ENCODE results near the gene TCERG1. TPM values are rescaled to one million over a fixed set of nuclear protein-coding genes. Genes with fewer than 3 reads are reported as not detected.

TCERG1 gene
- total RNA-seq, 1 experiment from 2014 or later = 142 TPM

DNA sequence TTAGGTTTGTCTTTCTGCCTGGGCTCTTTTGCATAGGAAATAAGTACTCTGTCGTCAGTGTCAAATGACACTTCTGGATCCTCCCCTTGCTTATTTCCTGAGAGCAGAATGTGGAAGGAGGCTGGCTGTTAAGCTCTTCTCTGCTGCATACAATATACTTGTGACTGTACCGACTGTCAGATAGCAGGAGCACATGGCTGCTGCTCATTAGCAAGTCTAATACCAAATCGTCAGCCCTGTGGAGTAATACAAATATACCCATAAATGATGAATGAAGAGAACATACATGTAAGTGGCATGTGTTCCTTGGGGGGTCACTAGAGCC, 69.0 kb downstream of the TCERG1 start, which contains the start of gene GPR151:
Gene GPR151 (minus strand): TSS at position 40 of the 325 bp plus-strand sequence. CDS start 77 bp downstream, outside the sequence.
- CTCF ChIA-PET = no interaction called here
- BruUV-seq (replicated peaks) = no TSS peak
- H3K36me3 ChIP-seq (ENCODE audit: insufficient read depth, low read length, poor library complexity, severe bottlenecking) = peaks cover 23% of the 10 kb centered on the region
- H3K9me3 ChIP-seq (ENCODE audit: low read depth, low read length, poor library complexity, severe bottlenecking) = no peaks in the 10 kb centered on the region
- no peak within 1 kb of the TSS for H3K4me3 ChIP-seq (ENCODE audit: low read depth, low read length, poor library complexity, severe bottlenecking)
- POLR2A ChIA-PET (ENCODE audit: low non-redundant PET) = no interaction called here
- TF ChIP-seq, protein P1, sequence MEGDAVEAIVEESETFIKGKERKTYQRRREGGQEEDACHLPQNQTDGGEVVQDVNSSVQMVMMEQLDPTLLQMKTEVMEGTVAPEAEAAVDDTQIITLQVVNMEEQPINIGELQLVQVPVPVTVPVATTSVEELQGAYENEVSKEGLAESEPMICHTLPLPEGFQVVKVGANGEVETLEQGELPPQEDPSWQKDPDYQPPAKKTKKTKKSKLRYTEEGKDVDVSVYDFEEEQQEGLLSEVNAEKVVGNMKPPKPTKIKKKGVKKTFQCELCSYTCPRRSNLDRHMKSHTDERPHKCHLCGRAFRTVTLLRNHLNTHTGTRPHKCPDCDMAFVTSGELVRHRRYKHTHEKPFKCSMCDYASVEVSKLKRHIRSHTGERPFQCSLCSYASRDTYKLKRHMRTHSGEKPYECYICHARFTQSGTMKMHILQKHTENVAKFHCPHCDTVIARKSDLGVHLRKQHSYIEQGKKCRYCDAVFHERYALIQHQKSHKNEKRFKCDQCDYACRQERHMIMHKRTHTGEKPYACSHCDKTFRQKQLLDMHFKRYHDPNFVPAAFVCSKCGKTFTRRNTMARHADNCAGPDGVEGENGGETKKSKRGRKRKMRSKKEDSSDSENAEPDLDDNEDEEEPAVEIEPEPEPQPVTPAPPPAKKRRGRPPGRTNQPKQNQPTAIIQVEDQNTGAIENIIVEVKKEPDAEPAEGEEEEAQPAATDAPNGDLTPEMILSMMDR (conservative IDR thresholded peaks at IDR 0.05; ENCODE audit: low read depth, low read length) = no peak
- no peak for TF ChIP-seq EZH2 (IDR thresholded peaks at IDR 0.05; ENCODE audit: borderline replicate concordance, low read depth, low read length, poor library complexity, severe bottlenecking)
- DNase-seq (ENCODE audit: low spot score) = peak; percentile 58
- intact Hi-C loops (cut with micrococcal nuclease; ENCODE audit: unreplicated experiment) = no loop called here
- no peak within 1 kb of the TSS for H3K27ac ChIP-seq (ENCODE audit: low read depth, low read length, poor library complexity, severe bottlenecking)
- no peaks in the 10 kb centered on the region for H3K27me3 ChIP-seq (replicated peaks; ENCODE audit: insufficient read depth, low read depth, low read length, poor library complexity)
- peaks cover 13% of the 10 kb centered on the region for H3K4me1 ChIP-seq (ENCODE audit: insufficient read depth, low read length, poor library complexity, severe bottlenecking)

DNA sequence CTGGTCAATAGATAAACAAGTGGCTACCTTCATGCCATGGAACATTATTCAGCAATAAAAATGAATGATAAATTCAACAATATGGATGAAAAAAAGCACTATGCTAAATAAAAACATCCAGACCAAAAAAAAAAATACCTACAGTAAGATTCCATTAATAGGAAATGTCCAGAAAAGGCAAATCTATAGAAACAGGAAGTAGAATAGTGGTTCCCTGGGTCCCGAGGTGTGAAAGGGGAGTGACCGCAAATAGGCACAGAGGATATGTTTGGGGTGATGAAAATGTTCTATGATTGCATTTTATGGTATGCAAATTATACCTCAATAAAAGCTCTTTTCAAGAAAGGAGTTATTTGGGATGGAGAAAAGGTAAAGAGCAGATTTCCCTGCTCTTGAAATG, 72.4 kb downstream of the TCERG1 start:
- Histone ChIP-seq H3K27me3 (replicated peaks; ENCODE audit: insufficient read depth, low read depth, low read length, poor library complexity) (no peaks in the 10 kb centered on the region), H3K4me1 (ENCODE audit: insufficient read depth, low read length, poor library complexity, severe bottlenecking) (peaks cover 13% of the 10 kb centered on the region), H3K27ac (ENCODE audit: low read depth, low read length, poor library complexity, severe bottlenecking) (no peak overlapping the region), H3K4me3 (ENCODE audit: low read depth, low read length, poor library complexity, severe bottlenecking) (no peak overlapping the region), H3K36me3 (ENCODE audit: insufficient read depth, low read length, poor library complexity, severe bottlenecking) (peaks cover 3% of the 10 kb centered on the region), H3K9me3 (ENCODE audit: low read depth, low read length, poor library complexity, severe bottlenecking) (no peaks in the 10 kb centered on the region)
- ChIA-PET CTCF (no interaction called here), POLR2A (ENCODE audit: low non-redundant PET) (no interaction called here)
- BruUV-seq (replicated peaks) = no TSS peak
- no peak for DNase-seq (ENCODE audit: low spot score)
- TF ChIP-seq EZH2 (IDR thresholded peaks at IDR 0.05; ENCODE audit: borderline replicate concordance, low read depth, low read length, poor library complexity, severe bottlenecking) = no peak
- TF ChIP-seq, protein P1 (conservative IDR thresholded peaks at IDR 0.05; ENCODE audit: low read depth, low read length) = no peak
- intact Hi-C loops (cut with micrococcal nuclease; ENCODE audit: unreplicated experiment) = no loop called here

DNA sequence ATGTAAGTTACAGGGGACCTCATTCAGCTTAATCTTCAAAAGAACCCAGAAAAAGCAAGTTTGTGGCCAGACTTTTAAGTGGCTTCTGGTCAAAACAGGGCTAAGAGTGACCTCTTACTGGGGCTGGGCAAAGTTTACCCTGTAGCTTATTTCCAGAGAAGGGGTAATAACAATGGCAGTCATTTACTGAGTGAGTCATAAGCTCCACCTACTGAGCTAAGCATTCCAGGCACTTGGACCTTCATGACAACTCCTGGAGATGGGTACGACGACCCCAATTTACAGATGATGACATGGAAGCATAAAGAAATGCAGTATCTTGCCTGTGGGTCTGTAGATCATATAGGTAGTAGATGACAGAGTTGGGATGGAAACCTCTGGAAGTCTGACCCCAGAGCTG, 73.6 kb downstream of the TCERG1 start:
- H3K27me3 ChIP-seq (replicated peaks; ENCODE audit: insufficient read depth, low read depth, low read length, poor library complexity) = no peaks in the 10 kb centered on the region
- peaks cover 11% of the 10 kb centered on the region for H3K4me1 ChIP-seq (ENCODE audit: insufficient read depth, low read length, poor library complexity, severe bottlenecking)
- H3K36me3 ChIP-seq (ENCODE audit: insufficient read depth, low read length, poor library complexity, severe bottlenecking) = no peaks in the 10 kb centered on the region
- no peaks in the 10 kb centered on the region for H3K9me3 ChIP-seq (ENCODE audit: low read depth, low read length, poor library complexity, severe bottlenecking)
- TF ChIP-seq, protein P1 (conservative IDR thresholded peaks at IDR 0.05; ENCODE audit: low read depth, low read length) = no peak
- no peak for TF ChIP-seq EZH2 (IDR thresholded peaks at IDR 0.05; ENCODE audit: borderline replicate concordance, low read depth, low read length, poor library complexity, severe bottlenecking)
- ChIA-PET CTCF (interaction anchor here (0.5 kb wide), 1 partner anchor 8 kb away, joined by 3 read pairs; no protein-coding TSS in a partner anchor), POLR2A (ENCODE audit: low non-redundant PET) (interaction anchor here (0.6 kb wide), 1 partner anchor 9 kb away, joined by 3 read pairs; no protein-coding TSS in a partner anchor)
- DNase-seq (ENCODE audit: low spot score) = no peak
- intact Hi-C loops (cut with micrococcal nuclease; ENCODE audit: unreplicated experiment) = loop anchor here (10.0 kb wide), 1 partner anchor 216 kb away; no protein-coding TSS in a partner anchor
- no peak overlapping the region for H3K27ac ChIP-seq (ENCODE audit: low read depth, low read length, poor library complexity, severe bottlenecking)
- no peak overlapping the region for H3K4me3 ChIP-seq (ENCODE audit: low read depth, low read length, poor library complexity, severe bottlenecking)
- no TSS peak for BruUV-seq (replicated peaks)
